ENCODE measurements around the gene LEAP2. TPM values are rescaled to one million over a fixed set of nuclear protein-coding genes. Genes with fewer than 3 reads are reported as not detected.

The LEAP2 gene
- total RNA-seq, 4 donors from 2014 or later = 0.20 to 5.9 (median 5.1) TPM

- intact Hi-C loops (cut with DNase I; ENCODE audit: low total_unique reads) = no loop called here
- Histone ChIP-seq H3K4me1 (peaks cover 0 to 5% (median 2%) of the 10 kb centered on the region in 4 donors), H3K4me3 (no peak overlapping the region), H3K36me3 (no peaks in the 10 kb centered on the region), H3K27me3 (no peaks in the 10 kb centered on the region), H3K9me3 (no peaks in the 10 kb centered on the region), H3K27ac (no peak overlapping the region)
- in situ Hi-C loops (cut with MboI; ENCODE audit: low pct_ligation_motif_present in 1 of 4, low pct_unique_long_range_greater_than_20kb in 1 of 4, low sequenced_read_pairs in 3 of 4) = no loop called here
- DNase-seq = no peak
- WGBS, 2 donors (ENCODE audit: low coverage in 1 of 2) = 37 to 55% methylated on average over 3 to 5 of the region's 5 CpGs
- no peak for TF ChIP-seq CTCF (IDR thresholded peaks at IDR 0.05)
- no peak for TF ChIP-seq POLR2A (IDR thresholded peaks at IDR 0.05)
- no peak for TF ChIP-seq EP300 (IDR thresholded peaks at IDR 0.05; ENCODE audit: low read depth)
- no peak for TF ChIP-seq POLR2AphosphoS5 (IDR thresholded peaks at IDR 0.05)
Measured at GRCh38 chr5:132860742-132861141, 12.7 kb upstream of the LEAP2 start.

- intact Hi-C loops (cut with DNase I; ENCODE audit: low total_unique reads) = no loop called here
- DNase-seq = no peak
Measured at GRCh38 chr5:132865668-132866341, 7.7 kb upstream of the LEAP2 start.

GRCh38 chr5:132866342-132867045 is 7.0 kb upstream of the LEAP2 start, which contains the start of the genes GDF9 and UQCRQ:
Gene GDF9, minus strand, starts transcription at chr5:132866469. Its CDS starts 1,936 bp downstream, at chr5:132864533.
Gene UQCRQ, plus strand, starts transcription at chr5:132866642. Its CDS starts 240 bp downstream, at chr5:132866882.
- peak; percentile 96 for DNase-seq
- TF ChIP-seq CTCF (IDR thresholded peaks at IDR 0.05) (peak in 3 of 5 experiments; percentile 15 to 31 (median 21)), EP300 (IDR thresholded peaks at IDR 0.05; ENCODE audit: low read depth) (no peak), POLR2A (IDR thresholded peaks at IDR 0.05) (peak; percentile 98), POLR2AphosphoS5 (IDR thresholded peaks at IDR 0.05) (peak; percentile 99)
- Histone ChIP-seq H3K4me1 (peaks cover 0 to 23% (median 17%) of the 10 kb centered on the region in 4 donors), H3K4me3 (peak within 1 kb of the TSS; percentile 80 to 93 (median 92)), H3K36me3 (no peaks in the 10 kb centered on the region), H3K27me3 (no peaks in the 10 kb centered on the region), H3K27ac (peak within 1 kb of the TSS; percentile 96 to 99 (median 97)), H3K9me3 (no peaks in the 10 kb centered on the region)
- intact Hi-C loops (cut with DNase I; ENCODE audit: low total_unique reads) (no loop called here), in situ Hi-C loops (cut with MboI; ENCODE audit: low pct_ligation_motif_present in 1 of 4, low pct_unique_long_range_greater_than_20kb in 1 of 4, low sequenced_read_pairs in 3 of 4) (no loop called here)
- 1% methylated on average over 48 of the region's 55 CpGs; no CpG with 5 or more reads in 1 of the 2 donors for WGBS, 2 donors (ENCODE audit: low coverage in 1 of 2)

More at GRCh38 chr5:132865668-132866341, 7.7 kb upstream of the LEAP2 start:
- TF ChIP-seq POLR2AphosphoS5 (IDR thresholded peaks at IDR 0.05) (no peak), CTCF (IDR thresholded peaks at IDR 0.05) (peak in 1 of 5 experiments; percentile 27)
- Histone ChIP-seq H3K36me3 (no peaks in the 10 kb centered on the region), H3K27ac (peak overlapping the region; percentile 96 to 99 (median 97)), H3K4me1 (peaks cover 0 to 23% (median 17%) of the 10 kb centered on the region in 4 donors), H3K9me3 (no peaks in the 10 kb centered on the region), H3K4me3 (peak overlapping the region; percentile 40 to 93 (median 86)), H3K27me3 (no peaks in the 10 kb centered on the region)
- in situ Hi-C loops (cut with MboI; ENCODE audit: low pct_ligation_motif_present in 1 of 4, low pct_unique_long_range_greater_than_20kb in 1 of 4, low sequenced_read_pairs in 3 of 4) = no loop called here
- 37 to 67% methylated on average over 13 to 30 of the region's 30 CpGs for WGBS, 2 donors (ENCODE audit: low coverage in 1 of 2)

- Histone ChIP-seq H3K27me3 (no peaks in the 10 kb centered on the region), H3K4me1 (peaks cover 0 to 23% (median 17%) of the 10 kb centered on the region in 4 donors), H3K36me3 (no peaks in the 10 kb centered on the region), H3K9me3 (no peaks in the 10 kb centered on the region), H3K27ac (peak overlapping the region; percentile 96 to 99 (median 97)), H3K4me3 (peak overlapping the region; percentile 80 to 93 (median 92))
- no peak for DNase-seq
- intact Hi-C loops (cut with DNase I; ENCODE audit: low total_unique reads) (no loop called here), in situ Hi-C loops (cut with MboI; ENCODE audit: low pct_ligation_motif_present in 1 of 4, low pct_unique_long_range_greater_than_20kb in 1 of 4, low sequenced_read_pairs in 3 of 4) (no loop called here)
- WGBS, 2 donors (ENCODE audit: low coverage in 1 of 2) = 0 to 2% methylated on average over 2 to 13 of the region's 13 CpGs
- TF ChIP-seq POLR2AphosphoS5 (IDR thresholded peaks at IDR 0.05) (no peak), POLR2A (IDR thresholded peaks at IDR 0.05) (no peak), EP300 (IDR thresholded peaks at IDR 0.05; ENCODE audit: low read depth) (no peak), CTCF (IDR thresholded peaks at IDR 0.05) (no peak)
Measured at GRCh38 chr5:132867046-132867451, 6.4 kb upstream of the LEAP2 start.
